Measurements from ENCODE around the gene C11orf16.

DNA sequence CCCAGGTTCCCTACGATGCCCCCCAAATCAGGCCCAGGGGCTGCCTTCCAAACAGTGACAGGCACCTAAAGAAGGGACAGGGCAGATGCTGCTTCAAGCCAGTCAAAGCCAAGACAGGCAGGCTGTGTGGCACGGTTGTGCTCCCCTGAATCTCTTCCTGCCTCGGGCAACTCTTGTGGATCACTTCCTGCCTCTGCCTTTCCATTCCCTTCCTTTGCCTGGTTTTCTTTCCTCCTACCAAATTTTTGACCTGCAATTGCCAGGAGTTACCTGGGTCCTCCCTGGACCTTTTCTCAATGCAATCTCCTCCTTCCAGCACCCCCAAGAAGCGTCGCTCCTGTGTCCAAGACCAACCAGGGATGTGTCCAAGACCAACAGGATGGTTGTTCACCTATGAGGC lies 5.5 kb downstream of the C11orf16 start:
- TF ChIP-seq, protein P1, sequence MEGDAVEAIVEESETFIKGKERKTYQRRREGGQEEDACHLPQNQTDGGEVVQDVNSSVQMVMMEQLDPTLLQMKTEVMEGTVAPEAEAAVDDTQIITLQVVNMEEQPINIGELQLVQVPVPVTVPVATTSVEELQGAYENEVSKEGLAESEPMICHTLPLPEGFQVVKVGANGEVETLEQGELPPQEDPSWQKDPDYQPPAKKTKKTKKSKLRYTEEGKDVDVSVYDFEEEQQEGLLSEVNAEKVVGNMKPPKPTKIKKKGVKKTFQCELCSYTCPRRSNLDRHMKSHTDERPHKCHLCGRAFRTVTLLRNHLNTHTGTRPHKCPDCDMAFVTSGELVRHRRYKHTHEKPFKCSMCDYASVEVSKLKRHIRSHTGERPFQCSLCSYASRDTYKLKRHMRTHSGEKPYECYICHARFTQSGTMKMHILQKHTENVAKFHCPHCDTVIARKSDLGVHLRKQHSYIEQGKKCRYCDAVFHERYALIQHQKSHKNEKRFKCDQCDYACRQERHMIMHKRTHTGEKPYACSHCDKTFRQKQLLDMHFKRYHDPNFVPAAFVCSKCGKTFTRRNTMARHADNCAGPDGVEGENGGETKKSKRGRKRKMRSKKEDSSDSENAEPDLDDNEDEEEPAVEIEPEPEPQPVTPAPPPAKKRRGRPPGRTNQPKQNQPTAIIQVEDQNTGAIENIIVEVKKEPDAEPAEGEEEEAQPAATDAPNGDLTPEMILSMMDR (conservative IDR thresholded peaks at IDR 0.05 in 1 of 2, IDR thresholded peaks at IDR 0.05 in 1 of 2; ENCODE audit: low read depth in 1 of 2, low read length in 2 of 2): no peak
- TF ChIP-seq EZH2 (IDR thresholded peaks at IDR 0.05; ENCODE audit: low read length, missing control alignments): no peak
